ENCODE results near the gene USP13. TPM values are rescaled to one million over a fixed set of nuclear protein-coding genes. Genes with fewer than 3 reads are reported as not detected.

The USP13 gene
- total RNA-seq, 6 experiments from 2014 or later: 17.1 to 25.0 (median 21.5) TPM

- no peak for TF ChIP-seq CTCF (IDR thresholded peaks at IDR 0.05)
- H3K36me3 Mint-ChIP-seq (ENCODE audit: low read depth): no peaks in the 10 kb centered on the region
- no peaks in the 10 kb centered on the region; the same call in 1 of the 2 replicates for H3K27me3 Mint-ChIP-seq (ENCODE audit: insufficient read depth)
- peaks cover 8% of the 10 kb centered on the region for H3K4me1 Mint-ChIP-seq (ENCODE audit: low read depth)
- H3K9me3 Mint-ChIP-seq: no peaks in the 10 kb centered on the region
- H3K27ac Mint-ChIP-seq: no peak overlapping the region
- H3K4me3 Mint-ChIP-seq: no peak overlapping the region
- DNase-seq: no peak
Observed at GRCh38 chr3:179796421-179796820, 143.6 kb downstream of the USP13 start.

- H3K36me3 Mint-ChIP-seq (ENCODE audit: low read depth): no peaks in the 10 kb centered on the region
- H3K4me3 Mint-ChIP-seq: no peak overlapping the region
- H3K9me3 Mint-ChIP-seq: no peaks in the 10 kb centered on the region
- DNase-seq: no peak
- no peak for TF ChIP-seq CTCF (IDR thresholded peaks at IDR 0.05)
- H3K4me1 Mint-ChIP-seq (ENCODE audit: low read depth): peaks cover 16% of the 10 kb centered on the region
- H3K27me3 Mint-ChIP-seq (ENCODE audit: insufficient read depth): no peaks in the 10 kb centered on the region; the same call in 1 of the 2 replicates
- H3K27ac Mint-ChIP-seq: no peak overlapping the region
Observed at GRCh38 chr3:179797192-179797591, 144.4 kb downstream of the USP13 start.

GRCh38 chr3:179801263-179801662 lies 148.4 kb downstream of the USP13 start:
- Mint-ChIP-seq H3K27ac (peak overlapping the region; percentile 14; the same call in 1 of the 2 replicates), H3K4me1 (ENCODE audit: low read depth) (peaks cover 21% of the 10 kb centered on the region), H3K4me3 (no peak overlapping the region), H3K36me3 (ENCODE audit: low read depth) (no peaks in the 10 kb centered on the region), H3K9me3 (no peaks in the 10 kb centered on the region), H3K27me3 (ENCODE audit: insufficient read depth) (no peaks in the 10 kb centered on the region)
- DNase-seq: peak; percentile 81
- TF ChIP-seq CTCF (IDR thresholded peaks at IDR 0.05): no peak

- Mint-ChIP-seq H3K36me3 (ENCODE audit: low read depth) (no peaks in the 10 kb centered on the region), H3K9me3 (no peaks in the 10 kb centered on the region), H3K4me3 (no peak overlapping the region), H3K4me1 (ENCODE audit: low read depth) (peaks cover 24% of the 10 kb centered on the region), H3K27ac (peak overlapping the region; percentile 14; the same call in 1 of the 2 replicates), H3K27me3 (ENCODE audit: insufficient read depth) (no peaks in the 10 kb centered on the region)
- no peak for DNase-seq
- TF ChIP-seq CTCF (IDR thresholded peaks at IDR 0.05): no peak
Observed at GRCh38 chr3:179801856-179802255, 149.0 kb downstream of the USP13 start.

- H3K4me1 Mint-ChIP-seq (ENCODE audit: low read depth): peaks cover 29% of the 10 kb centered on the region
- H3K36me3 Mint-ChIP-seq (ENCODE audit: low read depth): no peaks in the 10 kb centered on the region
- no peaks in the 10 kb centered on the region for H3K9me3 Mint-ChIP-seq
- no peak for TF ChIP-seq CTCF (IDR thresholded peaks at IDR 0.05)
- H3K27me3 Mint-ChIP-seq (ENCODE audit: insufficient read depth): no peaks in the 10 kb centered on the region
- DNase-seq: peak; percentile 12
- H3K27ac Mint-ChIP-seq: peak overlapping the region; percentile 26; the same call in 1 of the 2 replicates
- no peak overlapping the region; the same call in 1 of the 2 replicates for H3K4me3 Mint-ChIP-seq
Observed at GRCh38 chr3:179806177-179806576, 153.3 kb downstream of the USP13 start.

GRCh38 chr3:179807588-179807987 lies 154.7 kb downstream of the USP13 start:
- TF ChIP-seq CTCF (IDR thresholded peaks at IDR 0.05): no peak
- H3K9me3 Mint-ChIP-seq: no peaks in the 10 kb centered on the region
- DNase-seq: no peak
- no peak overlapping the region for H3K27ac Mint-ChIP-seq
- no peaks in the 10 kb centered on the region for H3K27me3 Mint-ChIP-seq (ENCODE audit: insufficient read depth)
- H3K4me3 Mint-ChIP-seq: no peak overlapping the region
- no peaks in the 10 kb centered on the region for H3K36me3 Mint-ChIP-seq (ENCODE audit: low read depth)
- peaks cover 33% of the 10 kb centered on the region for H3K4me1 Mint-ChIP-seq (ENCODE audit: low read depth)
